HG03280 (cell line): Measurements from ENCODE around the gene ZDHHC17.
"Not testable (repeated sequence)": the region's sequence is repeated elsewhere in the genome, so short reads cannot be mapped to it uniquely, and the experiment has no call there.

Experiments
- ATAC-seq: cut with Tn5 transposase; IDR thresholded peaks from one replicate; pipeline ENCODE4 v1.9.1; 2021; ENCODE audit warnings: mild to moderate bottlenecking, moderate library complexity; ENCODE audit not compliant: unreplicated experiment

ZDHHC17 gene

DNA sequence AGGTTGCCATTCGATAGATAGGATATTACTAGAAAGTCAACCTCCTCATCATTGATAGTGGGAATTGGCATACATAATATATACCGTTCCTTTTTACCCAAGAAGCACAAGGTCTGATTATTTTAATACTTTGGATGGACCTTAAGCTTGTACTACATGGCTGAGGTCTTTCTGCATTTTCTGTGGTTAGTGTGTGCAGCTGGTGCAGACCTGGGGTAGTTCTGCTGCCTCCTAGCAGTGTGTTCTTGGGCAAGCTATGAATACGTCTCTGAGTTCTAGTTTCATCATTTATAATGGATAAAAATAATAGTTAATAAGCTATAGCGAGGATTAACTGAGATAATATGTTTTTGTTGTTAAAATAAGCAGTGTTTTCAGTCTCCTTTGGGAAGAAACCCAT is 2.2 kb downstream of the ZDHHC17 start:
- ATAC-seq, result no peak

DNA sequence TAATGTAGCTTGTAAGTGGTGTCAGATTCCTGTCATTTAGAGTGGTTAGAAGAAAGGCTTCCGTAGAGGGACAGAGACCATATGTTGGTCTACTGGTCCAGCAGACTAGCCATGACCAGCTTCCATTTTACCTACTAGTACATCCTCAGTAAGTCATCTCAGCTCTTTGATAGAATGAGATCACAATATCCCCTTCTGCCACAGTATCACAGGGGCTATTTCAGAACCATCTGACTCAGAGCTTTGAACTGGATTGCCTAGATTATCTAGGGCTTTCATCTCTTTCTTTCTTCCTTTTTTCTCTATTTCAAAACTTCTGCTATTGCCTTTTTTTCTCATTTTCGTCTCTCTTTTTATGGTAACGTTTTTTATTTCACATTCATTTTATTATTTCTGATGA is 4.7 kb downstream of the ZDHHC17 start:
- no peak for ATAC-seq

DNA sequence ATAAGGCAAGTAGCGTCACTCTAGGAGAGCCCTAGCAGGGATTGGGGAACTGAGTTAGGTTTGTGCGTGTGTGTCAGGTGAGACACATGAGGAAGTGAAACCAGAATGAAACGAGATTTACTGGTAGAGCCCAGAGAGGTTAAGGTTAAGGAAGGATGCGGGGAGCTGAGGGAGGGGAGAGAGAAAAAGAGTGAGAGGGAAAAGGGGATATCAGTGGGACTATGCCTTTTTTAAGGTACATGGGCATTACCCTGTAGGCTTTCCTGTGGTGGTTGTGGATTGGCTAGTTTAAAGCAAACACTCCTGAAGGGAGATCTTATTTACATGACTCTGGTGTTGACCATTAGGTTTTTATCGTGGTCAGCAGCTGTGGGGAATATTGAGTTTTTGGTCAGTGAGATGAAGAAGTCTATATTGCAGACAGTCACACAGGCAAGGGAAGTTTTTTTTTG is 13.9 kb downstream of the ZDHHC17 start:
- ATAC-seq, result peak; percentile 99

DNA sequence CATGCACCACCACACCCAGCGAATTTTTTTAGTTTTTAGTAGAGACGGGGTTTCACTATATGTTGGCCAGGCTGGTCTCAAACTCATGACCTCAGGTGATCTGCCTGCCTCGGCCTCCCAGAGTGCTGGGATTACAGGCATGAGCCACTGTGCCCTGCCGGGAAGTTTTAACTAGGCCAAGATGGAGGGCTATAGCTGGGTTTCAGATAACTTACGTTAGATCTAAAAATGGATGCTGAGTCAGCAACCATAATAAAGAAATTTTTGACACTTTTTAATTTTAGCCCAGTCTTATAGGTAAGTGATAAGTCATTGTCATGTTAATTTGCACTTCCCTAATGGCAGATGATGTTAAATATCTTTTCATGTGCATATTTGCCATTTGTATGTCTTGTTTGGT is 14.4 kb downstream of the ZDHHC17 start:
- ATAC-seq, result no peak

DNA sequence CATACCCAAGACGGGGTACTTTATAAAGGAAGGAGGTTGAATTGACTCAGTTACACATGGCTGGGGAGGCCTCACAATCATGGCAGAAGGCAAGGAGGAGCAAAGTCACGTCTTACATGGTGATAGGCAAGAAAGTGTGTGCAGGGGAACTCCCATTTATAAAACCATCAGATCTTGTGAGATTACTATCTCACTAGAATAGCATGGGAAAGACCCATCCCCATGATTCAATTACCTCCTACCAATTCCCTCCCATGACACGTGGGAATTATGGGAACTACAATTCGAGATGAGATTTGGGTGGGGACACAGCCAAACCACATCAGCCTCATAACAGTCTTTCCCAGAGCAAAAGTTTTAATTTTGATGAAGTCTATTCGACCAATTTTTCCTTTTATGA is 15.4 kb downstream of the ZDHHC17 start:
- ATAC-seq, result not testable (repeated sequence)

DNA sequence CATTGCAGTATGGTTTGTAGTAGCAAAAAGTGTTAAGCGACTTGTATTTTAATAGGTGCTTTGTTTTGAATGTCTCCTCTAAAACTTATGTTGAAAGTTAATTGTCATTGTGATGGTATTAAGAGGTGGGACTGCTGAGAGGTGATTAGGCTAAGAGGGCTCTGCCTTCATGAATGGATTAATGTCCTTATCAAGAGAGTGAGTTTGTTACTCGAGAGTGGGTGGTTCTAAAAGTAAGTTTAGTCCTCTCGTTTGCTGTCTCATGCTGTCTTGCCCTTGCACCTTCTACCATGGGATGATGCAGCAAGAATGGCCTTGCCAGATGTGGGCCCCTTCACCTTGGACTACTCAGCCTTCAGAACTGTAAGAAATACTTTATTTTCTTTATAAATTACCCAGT is 17.4 kb downstream of the ZDHHC17 start:
- ATAC-seq, result no peak

DNA sequence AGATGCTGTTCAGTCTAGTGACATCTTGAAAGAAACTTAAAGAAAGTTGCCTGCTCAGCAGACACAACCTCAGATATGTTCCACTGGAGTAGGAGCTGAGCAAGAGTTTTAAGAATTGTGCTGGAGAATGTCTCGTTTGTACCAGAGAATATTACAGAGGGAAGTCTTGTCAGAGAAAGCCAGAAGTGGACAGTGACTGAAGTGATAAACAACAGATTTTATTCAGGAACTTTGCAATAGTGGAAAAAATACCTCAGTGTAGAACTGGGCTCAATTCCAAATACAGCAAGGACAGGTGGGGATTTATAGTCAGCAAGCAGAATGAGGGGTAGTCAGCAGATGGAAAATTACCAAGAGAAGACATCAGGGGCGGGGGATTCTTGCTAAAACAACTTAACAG is 18.6 kb downstream of the ZDHHC17 start:
- ATAC-seq, result no peak

DNA sequence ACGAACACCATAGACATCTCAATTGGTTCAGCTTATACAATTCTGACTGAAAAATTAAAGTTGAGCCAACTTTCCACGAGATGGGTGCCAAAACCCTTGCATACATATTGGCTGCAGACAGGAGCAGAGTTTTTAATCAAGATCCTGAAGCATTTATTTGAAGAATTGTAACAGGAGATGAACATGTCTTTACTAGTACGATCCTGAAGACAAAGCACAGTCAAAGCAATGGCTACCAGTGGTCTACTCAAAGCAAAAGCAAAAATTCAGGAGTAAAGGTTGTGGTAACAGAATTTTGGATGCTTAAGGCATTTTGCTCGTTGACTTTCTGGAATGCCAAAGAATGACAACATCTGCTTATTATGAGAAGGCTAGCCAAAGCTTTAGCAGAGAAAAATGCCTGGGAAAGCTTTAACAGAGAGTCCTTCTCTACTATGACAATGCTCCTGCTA is 20.7 kb downstream of the ZDHHC17 start:
- ATAC-seq, result no peak

DNA sequence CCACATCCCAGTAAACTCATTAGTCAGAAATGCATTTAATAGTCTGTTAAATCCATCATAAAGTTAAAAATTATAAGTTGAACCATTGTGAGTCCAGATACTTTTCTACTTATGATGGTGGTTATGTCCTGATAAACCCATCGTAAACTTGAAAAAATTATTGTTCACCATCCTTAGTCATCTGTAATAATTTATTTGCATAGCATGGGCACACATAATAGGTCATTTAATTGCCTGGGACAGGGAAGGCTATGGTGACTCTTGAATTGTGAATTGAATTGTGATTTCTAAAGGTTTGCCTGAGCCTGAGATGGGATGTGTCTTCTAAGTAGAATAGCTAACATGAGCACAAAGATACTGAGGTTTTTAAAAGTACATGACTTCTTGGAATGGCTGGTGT is 21.5 kb downstream of the ZDHHC17 start:
- no peak for ATAC-seq

DNA sequence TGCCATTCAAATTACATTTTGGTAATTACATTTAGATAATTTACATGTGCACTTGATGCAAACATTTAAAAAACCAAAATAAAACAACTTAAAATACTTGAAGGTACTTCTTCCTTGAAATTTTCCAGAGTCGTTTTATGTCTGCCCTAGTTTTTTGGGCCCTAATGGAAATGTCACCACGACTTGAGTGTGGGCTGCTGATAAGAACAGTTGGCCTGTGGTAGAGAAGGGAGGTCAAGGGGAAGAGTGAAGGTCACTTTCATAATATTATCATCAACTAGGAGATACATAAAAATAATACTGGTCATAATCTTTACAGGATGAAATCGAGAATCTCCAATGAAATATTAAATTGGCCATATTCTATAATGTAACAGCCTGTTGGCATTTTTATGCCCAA is 23.1 kb downstream of the ZDHHC17 start:
- no peak for ATAC-seq

DNA sequence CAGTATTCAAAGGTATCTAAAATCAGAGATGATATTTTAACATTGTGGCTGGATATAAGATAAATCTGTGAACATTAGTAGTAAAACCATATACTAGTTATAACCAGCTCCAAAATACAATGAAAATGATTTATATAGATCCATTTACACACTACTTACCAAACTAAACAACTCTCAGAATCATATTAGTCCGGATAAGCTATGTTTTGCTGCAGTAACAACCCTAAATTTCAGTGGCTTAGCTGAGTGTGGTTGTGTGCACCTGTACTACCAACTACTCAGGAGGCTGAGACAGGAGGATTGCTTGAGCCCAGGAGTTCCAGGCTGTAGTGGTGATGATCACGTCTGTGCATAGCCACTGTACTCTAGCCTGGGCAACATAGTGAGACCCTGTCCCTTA is 23.8 kb downstream of the ZDHHC17 start:
- no peak for ATAC-seq

DNA sequence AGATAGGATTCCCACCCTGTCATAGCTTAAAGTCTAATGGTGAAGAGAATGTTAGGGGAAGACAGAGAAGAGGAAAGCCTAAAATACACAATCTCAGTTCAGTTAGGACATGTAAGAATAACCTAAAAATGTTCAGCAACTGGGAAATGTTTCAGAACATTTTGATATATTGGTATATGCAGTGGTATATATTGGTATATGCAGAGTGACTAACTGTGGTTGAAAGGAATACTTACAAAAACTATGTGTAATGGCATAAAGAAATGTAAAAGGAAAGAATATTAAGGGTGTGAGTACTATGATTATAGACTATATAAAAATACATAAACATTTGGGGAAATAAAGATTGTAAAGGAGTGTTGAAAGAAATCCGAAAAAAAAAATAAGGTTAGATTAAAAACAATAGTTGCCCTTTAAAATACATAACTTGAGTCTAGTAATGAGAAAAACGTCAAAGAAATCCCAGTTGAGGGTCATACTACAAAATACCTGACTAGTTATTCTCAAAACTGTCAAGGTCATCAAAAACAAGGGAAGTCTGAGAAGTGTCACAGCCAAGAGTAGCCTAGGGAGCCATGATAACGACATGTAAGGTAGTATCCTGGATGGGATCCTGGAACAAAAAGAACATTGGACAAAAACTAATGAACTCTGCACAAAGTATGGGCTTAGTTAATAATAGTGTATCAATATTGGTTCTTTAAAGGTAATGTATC is 25.6 kb downstream of the ZDHHC17 start:
- no peak for ATAC-seq

DNA sequence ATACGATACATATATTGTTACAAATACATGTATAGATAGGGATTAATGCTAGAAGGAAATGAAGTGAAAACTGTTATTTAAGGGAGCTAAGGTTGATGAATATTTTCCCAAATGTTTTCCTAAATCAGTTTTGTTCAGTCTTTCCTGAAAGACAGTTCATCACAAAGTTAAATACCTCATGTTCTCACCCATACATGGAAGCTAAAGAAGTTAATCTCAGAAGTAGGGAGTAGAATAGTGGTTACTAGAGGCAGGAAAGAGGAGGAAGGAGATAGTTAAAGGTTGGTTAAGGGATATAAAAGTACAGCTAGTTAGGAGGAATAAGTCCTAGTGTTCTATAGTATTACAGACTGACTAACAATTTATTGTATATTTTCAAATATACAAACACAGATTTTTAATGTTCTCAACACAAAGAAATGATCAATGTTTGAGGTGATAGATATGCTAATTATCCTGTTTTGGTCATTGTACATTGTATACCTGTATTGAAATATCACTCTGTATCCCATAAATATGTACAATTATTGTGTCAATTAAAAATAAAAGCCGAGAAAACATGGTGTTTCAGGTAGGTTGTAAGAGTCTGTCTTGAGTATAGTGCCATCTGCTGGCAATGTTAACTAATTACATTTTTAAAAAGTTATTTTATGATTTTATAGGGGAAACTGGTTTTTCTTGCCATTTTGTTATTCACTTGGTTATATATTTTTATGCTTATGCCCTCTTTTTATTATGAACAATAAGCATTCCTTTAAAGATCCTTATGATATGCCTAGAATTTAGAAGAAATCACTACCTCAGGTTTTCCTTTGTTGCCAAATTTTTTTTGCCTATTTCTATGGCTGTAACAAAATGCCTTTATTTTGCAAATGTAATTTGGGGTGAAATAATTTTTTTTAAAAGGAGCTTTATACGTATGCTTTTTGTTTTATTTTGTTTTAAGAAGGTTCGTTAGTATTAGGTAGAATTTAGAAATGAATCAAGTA is 26.9 kb downstream of the ZDHHC17 start:
- no peak for ATAC-seq

DNA sequence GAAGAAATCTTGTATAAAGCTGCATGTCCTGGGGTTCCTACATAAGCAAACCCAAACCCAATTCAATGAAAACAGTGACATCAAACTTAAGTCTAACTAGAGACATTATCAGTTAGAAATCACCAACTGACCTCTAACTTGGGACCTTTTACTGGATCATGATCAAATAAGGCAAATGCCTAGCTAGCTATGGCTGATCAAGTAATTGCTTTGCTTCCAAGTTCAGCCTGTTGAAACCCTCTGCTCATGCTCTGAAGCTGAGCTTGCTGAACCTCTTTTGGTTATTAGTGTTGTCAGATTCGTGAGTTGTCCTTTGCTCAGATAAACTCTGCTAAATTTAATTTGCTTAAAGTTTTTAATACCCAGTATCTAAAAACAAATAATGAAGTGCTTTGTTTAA is 28.9 kb downstream of the ZDHHC17 start:
- ATAC-seq, result no peak

DNA sequence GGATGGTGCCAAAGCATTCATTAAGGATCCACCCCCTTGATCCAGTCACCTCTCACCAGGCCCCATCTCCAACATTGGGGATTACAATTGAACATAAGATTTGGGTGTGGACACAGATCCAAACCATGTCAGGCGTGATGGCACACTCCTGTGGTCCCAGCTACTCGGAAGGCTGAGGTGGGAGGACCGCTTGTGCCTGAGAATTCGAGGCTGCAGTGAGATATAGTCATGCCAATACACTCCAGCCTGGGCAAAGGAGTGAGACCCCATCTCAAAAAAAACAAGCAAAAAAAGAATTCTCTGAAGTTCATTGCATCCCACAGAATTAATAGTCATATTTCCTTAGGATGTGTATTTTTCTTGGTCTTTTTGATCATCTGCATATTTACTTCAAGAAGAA is 34.9 kb downstream of the ZDHHC17 start:
- no peak for ATAC-seq

DNA sequence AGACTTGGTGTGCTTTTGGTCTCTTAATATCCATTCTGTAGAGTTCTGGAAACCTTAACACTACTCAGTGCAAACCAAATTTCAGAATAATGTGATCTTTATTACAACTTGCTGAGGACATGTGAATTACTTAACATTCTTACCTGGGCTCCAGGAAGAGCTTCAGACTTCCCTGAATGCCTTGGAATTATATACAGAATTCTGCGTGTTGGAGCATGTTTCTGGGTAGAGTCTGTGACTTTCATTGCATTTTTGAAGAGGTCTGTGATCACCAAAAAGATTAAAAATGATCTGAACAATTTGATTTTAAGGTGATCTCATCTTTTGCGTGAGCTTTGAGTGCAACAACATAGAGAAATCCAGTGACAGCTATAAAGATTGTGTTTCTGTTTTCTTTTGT is 35.4 kb downstream of the ZDHHC17 start:
- no peak for ATAC-seq

DNA sequence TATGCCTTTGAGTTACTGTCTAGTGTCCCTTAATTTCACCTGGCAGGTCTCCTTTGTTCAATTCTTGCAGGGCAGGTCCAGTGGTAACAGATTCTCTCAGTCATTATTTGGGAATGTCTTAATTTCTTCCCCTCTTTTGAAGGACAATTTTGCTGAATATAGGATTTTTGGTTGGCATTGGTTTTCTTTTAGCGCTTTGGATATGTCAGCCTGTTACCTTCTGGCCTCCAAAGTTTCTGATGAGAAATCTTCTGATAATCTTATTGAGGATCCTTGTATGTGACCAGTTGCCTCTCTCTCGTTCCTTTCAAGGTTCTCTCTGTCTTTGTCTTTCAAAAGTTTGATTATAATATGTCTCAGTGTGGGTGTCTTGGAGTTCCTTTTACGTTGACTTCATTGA is 38.1 kb downstream of the ZDHHC17 start:
- ATAC-seq, result no peak

DNA sequence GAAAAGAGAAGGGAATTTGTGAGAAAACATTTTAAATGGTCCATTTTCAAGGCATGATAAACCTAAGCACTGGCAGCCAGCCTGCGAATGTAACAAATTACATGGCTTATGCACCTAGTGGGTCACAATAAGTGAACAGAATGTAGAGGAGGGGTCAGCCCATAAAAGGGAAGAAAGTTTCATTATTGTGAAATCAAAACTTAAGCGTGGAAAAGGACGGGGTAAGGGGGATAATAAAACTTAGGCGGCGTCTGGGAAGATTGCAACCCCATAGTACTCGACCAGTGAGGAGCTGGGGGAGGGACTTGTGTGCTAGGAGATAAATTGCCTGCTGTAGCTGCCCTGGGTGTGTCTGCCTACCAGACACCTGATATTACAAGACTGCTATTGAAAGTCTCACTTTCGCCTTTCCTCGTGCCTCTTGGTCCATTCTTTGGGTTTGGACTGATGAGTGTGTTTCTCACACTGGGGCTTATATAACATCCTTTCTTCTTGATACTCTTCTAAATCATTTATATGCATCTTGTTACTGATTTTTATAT is 40.6 kb downstream of the ZDHHC17 start:
- ATAC-seq, result no peak

DNA sequence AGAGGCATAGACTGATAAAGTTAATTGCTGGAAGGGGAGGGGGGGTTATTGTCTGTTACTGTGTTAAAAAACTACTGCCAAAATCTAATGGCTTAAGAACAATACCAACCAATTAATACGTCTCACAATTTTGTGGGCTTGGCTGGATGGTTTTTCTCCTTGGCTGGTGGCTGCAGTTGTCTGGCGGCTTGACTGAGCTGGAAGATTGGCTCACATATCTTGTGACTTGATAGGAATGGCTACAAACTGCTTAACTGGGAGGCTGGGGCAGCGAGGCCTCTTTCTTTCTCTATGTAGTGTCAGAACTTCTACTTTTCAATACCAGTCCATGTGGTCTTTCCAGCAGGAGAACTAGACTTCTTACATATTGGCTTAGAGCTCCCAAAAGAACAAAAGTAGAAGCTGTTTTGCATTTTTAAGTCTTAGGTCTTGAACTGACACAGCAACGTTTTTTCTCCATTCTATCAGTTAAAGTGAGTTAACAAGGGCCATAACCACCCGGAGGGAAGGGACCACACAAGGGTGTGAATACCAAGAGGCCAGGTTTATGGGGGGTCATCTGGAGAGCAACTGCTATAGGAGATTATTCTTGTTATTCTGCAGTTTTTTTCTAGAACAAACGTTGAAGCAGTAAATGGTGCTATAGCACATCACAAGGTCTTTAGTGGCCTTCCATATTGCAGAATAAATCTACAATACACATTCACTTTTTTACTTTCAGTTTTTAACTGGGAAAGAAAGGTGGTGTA is 46.9 kb downstream of the ZDHHC17 start:
- ATAC-seq, result no peak

DNA sequence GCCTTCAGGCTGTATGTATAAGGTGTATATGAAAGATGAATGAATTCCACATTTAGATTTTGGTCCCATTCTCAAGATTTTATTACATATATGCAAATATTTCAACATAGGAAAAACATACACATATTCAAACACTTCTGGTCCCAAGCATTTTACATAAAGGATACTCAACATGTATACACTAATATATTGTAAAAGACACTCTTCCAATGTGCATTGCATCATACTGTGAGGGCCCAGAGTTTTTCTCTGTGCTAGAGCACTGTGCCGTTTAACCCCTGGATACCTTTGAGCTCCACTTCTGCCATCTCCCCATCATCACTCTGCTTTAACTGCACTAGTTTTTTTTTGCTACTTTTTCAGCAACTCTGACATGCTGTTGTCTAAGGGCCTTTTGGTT is 48.1 kb downstream of the ZDHHC17 start:
- ATAC-seq, result no peak

DNA sequence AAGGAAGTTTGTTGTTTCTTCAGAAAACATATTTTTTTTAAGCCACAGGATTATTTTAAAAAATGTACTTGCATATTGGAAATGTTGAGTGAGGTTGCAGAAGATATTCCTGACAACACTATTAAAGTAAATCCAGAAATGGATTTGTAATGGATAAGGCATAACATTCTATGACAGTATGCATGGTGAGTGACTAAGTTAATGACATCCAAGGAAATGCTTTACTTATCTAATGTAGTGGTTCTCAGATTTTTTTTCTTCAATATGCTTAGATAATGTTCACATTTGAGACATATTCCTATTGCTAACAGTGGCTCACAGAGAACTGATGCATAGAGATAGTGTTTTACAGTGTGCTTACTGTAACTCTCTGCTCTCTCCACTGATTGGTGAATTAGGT is 49.4 kb downstream of the ZDHHC17 start:
- no peak for ATAC-seq
